T-helper 1 cell treated with Interleukin-12 subunit alpha and Interleukin-12 subunit beta and Interleukin-4 antibody, amounts not matched to agents 30 μg/mL and 1 μg/mL, for 36 hours (primary cell): ENCODE measurements around the gene CD47.

Experiments used
- H3K27ac Mint-ChIP-seq: one replicate; pipeline ENCODE4 v1.8.0; 2021; ENCODE audit warnings: mild to moderate bottlenecking, mixed read lengths
- H3K27me3 Mint-ChIP-seq: one replicate; pipeline ENCODE4 v1.8.0; 2021; ENCODE audit warnings: low read depth, mixed read lengths
- H3K36me3 Mint-ChIP-seq: one replicate; pipeline ENCODE4 v1.8.0; 2021; ENCODE audit warnings: low read depth, mixed read lengths
- H3K4me1 Mint-ChIP-seq: one replicate; pipeline ENCODE4 v1.8.0; 2021; ENCODE audit warnings: low read depth, mixed read lengths
- H3K4me3 Mint-ChIP-seq: one replicate; pipeline ENCODE4 v1.8.0; 2021; ENCODE audit warnings: mild to moderate bottlenecking, moderate library complexity, mixed read lengths
- H3K9me3 Mint-ChIP-seq: one replicate; pipeline ENCODE4 v1.8.0; 2021; ENCODE audit warnings: mixed read lengths

CD47 gene

GRCh38 chr3:108124337-108125152 is 33.7 kb upstream of the CD47 start:
- peaks cover 11% of the 10 kb centered on the region for H3K9me3 Mint-ChIP-seq
- peaks cover 3% of the 10 kb centered on the region for H3K27me3 Mint-ChIP-seq
- peaks cover 51% of the 10 kb centered on the region for H3K4me1 Mint-ChIP-seq
- H3K27ac Mint-ChIP-seq: peak overlapping the region; percentile 100
- peak overlapping the region; percentile 90 for H3K4me3 Mint-ChIP-seq
- peaks cover 25% of the 10 kb centered on the region for H3K36me3 Mint-ChIP-seq

GRCh38 chr3:108123326-108123725 is 32.5 kb upstream of the CD47 start:
- peak overlapping the region; percentile 60 for H3K27ac Mint-ChIP-seq
- H3K36me3 Mint-ChIP-seq: peaks cover 15% of the 10 kb centered on the region
- peaks cover 11% of the 10 kb centered on the region for H3K9me3 Mint-ChIP-seq
- H3K4me1 Mint-ChIP-seq: peaks cover 49% of the 10 kb centered on the region
- no peak overlapping the region for H3K4me3 Mint-ChIP-seq
- H3K27me3 Mint-ChIP-seq: peaks cover 3% of the 10 kb centered on the region

- H3K9me3 Mint-ChIP-seq: peaks cover 5% of the 10 kb centered on the region
- peaks cover 8% of the 10 kb centered on the region for H3K36me3 Mint-ChIP-seq
- no peak overlapping the region for H3K27ac Mint-ChIP-seq
- peaks cover 3% of the 10 kb centered on the region for H3K27me3 Mint-ChIP-seq
- H3K4me1 Mint-ChIP-seq: peaks cover 50% of the 10 kb centered on the region
- H3K4me3 Mint-ChIP-seq: no peak overlapping the region
Observed at GRCh38 chr3:108122276-108122675, 31.4 kb upstream of the CD47 start.

DNA sequence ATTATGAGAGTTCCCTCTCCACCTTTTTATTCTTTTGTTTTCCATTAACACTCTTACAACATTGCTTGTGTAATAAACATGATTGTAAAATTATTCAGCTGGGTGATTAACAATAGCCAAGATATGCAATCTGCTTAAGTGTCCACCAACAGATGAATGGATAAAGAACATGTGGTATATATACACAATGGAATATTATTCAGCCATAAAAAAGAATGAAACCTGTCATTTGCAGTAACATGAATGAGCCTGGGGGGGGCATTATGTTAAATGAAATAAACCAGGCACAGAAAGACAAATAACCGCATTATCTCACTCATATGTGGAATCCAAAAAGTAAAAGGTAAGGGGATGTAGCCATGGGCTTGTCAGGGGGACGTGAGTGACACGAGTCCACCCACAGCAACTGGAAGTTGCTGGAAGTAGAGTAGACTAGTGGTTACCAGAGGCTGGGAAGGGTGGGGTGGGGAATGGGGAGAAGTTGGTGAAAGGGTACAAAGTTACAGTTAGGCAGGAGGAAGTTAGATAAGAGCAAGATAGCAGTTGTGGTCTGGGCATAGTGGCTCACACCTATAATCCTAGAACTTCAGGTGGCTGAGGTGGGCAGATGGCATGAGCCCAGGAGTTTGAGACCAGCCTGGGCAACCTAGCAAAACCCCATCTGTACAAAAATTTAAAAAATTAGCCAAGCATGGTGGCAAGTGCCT is 28.7 kb upstream of the CD47 start:
- no peak overlapping the region for H3K27ac Mint-ChIP-seq
- H3K4me3 Mint-ChIP-seq: no peak overlapping the region
- peaks cover 4% of the 10 kb centered on the region for H3K9me3 Mint-ChIP-seq
- peaks cover 15% of the 10 kb centered on the region for H3K27me3 Mint-ChIP-seq
- H3K4me1 Mint-ChIP-seq: peaks cover 33% of the 10 kb centered on the region
- H3K36me3 Mint-ChIP-seq: no peaks in the 10 kb centered on the region

DNA sequence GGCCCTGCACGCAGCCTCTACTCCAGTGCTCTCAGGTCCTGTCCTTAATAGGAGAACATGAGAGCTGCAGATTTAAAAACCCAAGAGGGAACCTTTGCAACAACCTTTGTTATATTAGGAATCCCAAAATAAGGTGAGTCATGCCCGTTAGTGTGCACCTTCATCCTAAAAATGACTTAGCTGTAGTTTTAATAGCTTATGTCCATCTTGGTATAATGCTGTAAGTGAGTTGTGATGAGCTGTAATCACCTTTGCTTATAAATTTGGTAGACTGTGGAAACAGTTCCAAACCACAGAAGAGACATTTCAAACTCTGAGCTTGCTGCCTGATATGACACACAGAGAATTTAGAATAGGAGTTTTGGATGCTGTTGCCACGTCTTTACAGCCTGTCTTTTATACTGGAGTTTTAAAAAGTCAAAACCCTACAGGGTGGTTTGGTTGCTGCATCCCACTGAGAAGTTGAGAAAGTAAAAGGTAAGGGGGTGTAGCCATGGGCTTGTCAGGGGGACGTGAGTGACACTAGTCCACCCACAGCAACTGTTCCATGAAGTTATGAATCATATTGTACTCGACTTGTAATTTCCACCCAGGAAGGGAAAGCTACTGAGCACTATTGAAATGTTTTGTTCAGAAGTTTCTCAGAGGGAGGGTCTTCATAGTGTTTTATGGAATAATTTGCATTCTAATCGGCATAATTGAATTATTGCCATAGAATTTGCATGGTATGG is 27.4 kb upstream of the CD47 start:
- Mint-ChIP-seq H3K36me3 (no peaks in the 10 kb centered on the region), H3K27me3 (peaks cover 23% of the 10 kb centered on the region), H3K27ac (no peak overlapping the region), H3K4me3 (no peak overlapping the region), H3K9me3 (peaks cover 4% of the 10 kb centered on the region), H3K4me1 (peaks cover 20% of the 10 kb centered on the region)

- no peak overlapping the region for H3K4me3 Mint-ChIP-seq
- peaks cover 4% of the 10 kb centered on the region for H3K9me3 Mint-ChIP-seq
- H3K27ac Mint-ChIP-seq: no peak overlapping the region
- H3K27me3 Mint-ChIP-seq: peaks cover 25% of the 10 kb centered on the region
- H3K4me1 Mint-ChIP-seq: peaks cover 19% of the 10 kb centered on the region
- H3K36me3 Mint-ChIP-seq: no peaks in the 10 kb centered on the region
Observed at GRCh38 chr3:108117241-108117775, 26.5 kb upstream of the CD47 start.

- H3K4me1 Mint-ChIP-seq: peaks cover 13% of the 10 kb centered on the region
- peaks cover 4% of the 10 kb centered on the region for H3K9me3 Mint-ChIP-seq
- H3K27me3 Mint-ChIP-seq: peaks cover 31% of the 10 kb centered on the region
- H3K36me3 Mint-ChIP-seq: no peaks in the 10 kb centered on the region
- H3K4me3 Mint-ChIP-seq: no peak overlapping the region
- H3K27ac Mint-ChIP-seq: no peak overlapping the region
Observed at GRCh38 chr3:108114423-108115065, 23.7 kb upstream of the CD47 start.

DNA sequence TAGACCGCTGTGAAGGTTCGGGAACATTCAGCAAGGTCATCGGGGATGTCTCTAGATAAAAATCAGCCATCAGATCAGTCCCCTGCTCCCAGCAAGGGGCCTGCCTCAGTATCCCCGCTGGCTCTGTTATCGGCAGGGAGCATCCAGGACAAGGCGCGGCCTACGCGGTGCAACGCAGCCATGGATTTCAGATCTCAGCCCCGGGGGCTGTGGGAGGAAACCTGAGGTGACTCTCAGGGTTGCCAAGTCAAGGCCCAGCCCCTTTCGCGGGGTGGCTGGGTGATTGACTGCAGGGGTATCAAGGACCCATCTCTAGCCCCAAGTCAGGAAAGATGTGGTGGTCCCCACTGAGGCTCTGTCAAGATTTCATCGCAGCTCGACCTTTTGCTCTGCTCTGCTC is 23.1 kb upstream of the CD47 start:
- Mint-ChIP-seq H3K36me3 (no peaks in the 10 kb centered on the region), H3K27ac (no peak overlapping the region), H3K4me1 (peaks cover 11% of the 10 kb centered on the region), H3K27me3 (peaks cover 31% of the 10 kb centered on the region), H3K4me3 (no peak overlapping the region), H3K9me3 (peaks cover 3% of the 10 kb centered on the region)

DNA sequence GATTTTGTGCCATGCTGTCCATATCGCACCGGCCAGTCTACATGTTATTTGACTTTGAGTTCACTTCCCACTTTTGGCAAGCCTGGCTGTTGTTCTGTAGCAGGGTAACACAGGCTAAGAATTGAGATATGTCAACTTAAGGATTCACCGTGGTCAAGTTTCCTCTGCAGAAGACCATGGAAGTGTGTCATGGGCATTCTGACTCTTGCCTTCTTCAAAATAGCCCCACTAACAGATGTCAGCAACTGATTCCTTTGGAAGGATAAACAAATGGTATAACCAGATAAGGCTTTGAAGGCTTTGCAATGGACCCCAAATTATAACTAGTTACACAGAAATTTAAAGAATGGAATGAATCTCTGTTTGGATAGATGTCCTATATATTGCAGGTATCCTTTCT is 20.1 kb upstream of the CD47 start:
- H3K27ac Mint-ChIP-seq: no peak overlapping the region
- H3K9me3 Mint-ChIP-seq: no peaks in the 10 kb centered on the region
- H3K4me1 Mint-ChIP-seq: no peaks in the 10 kb centered on the region
- peaks cover 38% of the 10 kb centered on the region for H3K27me3 Mint-ChIP-seq
- H3K4me3 Mint-ChIP-seq: no peak overlapping the region
- no peaks in the 10 kb centered on the region for H3K36me3 Mint-ChIP-seq

DNA sequence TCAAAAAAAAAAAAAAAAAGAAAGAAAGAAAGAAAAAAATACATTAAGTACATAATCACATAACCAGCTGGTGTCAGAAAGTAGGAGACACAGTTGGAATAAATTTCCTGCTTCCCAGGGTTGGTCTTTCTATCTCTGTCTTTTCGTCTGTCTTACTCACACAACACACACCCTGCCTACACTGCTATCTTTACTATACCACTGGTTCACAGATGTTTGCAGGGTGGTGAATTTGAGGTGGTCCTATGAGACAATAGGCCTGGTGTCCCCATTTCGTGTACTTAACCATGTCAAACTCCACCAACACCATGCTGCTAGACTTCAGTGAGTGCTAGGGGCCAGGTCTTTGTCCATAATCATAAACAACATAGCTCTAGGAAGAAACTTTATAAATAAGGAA is 17.6 kb upstream of the CD47 start:
- H3K4me3 Mint-ChIP-seq: no peak overlapping the region
- peaks cover 1% of the 10 kb centered on the region for H3K36me3 Mint-ChIP-seq
- H3K27me3 Mint-ChIP-seq: peaks cover 37% of the 10 kb centered on the region
- H3K27ac Mint-ChIP-seq: no peak overlapping the region
- H3K4me1 Mint-ChIP-seq: peaks cover 2% of the 10 kb centered on the region
- no peaks in the 10 kb centered on the region for H3K9me3 Mint-ChIP-seq

- H3K27me3 Mint-ChIP-seq: peaks cover 46% of the 10 kb centered on the region
- H3K27ac Mint-ChIP-seq: no peak overlapping the region
- H3K4me1 Mint-ChIP-seq: peaks cover 5% of the 10 kb centered on the region
- no peak overlapping the region for H3K4me3 Mint-ChIP-seq
- H3K9me3 Mint-ChIP-seq: no peaks in the 10 kb centered on the region
- peaks cover 3% of the 10 kb centered on the region for H3K36me3 Mint-ChIP-seq
Observed at GRCh38 chr3:108106449-108106848, 15.6 kb upstream of the CD47 start.

DNA sequence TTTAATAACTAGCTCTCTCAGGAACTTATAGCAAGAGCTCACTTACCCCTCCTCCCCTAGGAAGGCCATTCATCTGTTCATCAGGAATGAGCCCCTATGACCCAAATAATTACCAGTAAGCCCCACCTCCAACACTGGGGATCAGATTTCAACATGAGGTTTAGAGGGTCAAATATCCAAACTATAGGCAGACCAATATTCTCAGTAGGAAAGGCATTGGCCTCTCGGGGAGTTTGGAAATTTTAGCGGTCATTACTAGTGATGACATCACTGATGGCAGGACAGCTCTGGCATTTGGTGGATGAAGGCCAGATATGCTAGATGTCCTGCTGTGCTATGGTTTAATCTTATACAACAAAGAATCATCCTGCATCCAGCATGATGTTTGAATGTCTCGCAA is 15.2 kb upstream of the CD47 start:
- H3K27ac Mint-ChIP-seq: no peak overlapping the region
- no peak overlapping the region for H3K4me3 Mint-ChIP-seq
- peaks cover 46% of the 10 kb centered on the region for H3K27me3 Mint-ChIP-seq
- H3K4me1 Mint-ChIP-seq: peaks cover 10% of the 10 kb centered on the region
- peaks cover 3% of the 10 kb centered on the region for H3K36me3 Mint-ChIP-seq
- H3K9me3 Mint-ChIP-seq: no peaks in the 10 kb centered on the region

DNA sequence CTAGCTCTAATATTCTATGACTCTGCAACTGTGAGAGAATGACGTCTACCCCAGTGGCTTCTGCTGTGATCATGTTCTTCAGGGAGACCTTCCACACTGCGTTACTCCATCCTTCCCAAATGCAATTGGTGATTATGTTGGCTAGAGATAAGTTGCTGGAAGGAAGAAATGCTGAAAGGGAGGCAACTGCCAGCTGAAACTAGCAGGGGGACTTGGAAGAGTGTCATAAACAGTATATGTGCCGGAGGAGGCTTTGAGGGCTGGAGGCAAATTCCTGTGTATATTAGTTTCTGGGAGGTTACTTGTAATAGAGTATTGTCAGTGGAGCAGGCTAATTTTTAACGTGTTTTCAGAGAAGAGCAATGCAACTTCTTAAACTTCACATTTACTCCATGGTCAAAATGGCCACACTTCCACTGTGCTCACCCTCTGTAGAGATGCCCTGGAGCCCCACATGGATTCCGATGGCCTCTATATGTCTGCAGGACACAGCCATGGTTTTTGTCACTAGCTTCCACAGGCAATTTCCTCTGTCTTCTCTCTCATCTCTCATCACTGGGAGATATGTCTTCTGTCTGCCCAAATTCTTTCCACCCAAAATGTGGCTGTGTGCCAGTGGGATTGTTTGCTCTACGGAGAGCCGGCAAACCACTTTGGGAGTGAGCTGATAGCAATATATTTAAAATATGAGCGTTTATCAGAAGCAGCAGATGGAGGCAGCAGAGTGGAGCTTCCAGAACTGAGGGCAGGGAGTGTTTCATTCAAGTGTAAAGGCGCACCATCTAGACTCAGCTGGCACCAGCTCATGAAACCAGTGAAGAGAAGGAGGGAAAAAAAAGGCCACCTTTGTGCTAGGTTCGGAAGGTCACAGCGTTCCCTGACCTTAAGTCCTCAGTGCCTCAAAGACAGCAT is 13.3 kb upstream of the CD47 start:
- Mint-ChIP-seq H3K27me3 (peaks cover 36% of the 10 kb centered on the region), H3K9me3 (no peaks in the 10 kb centered on the region), H3K4me1 (peaks cover 27% of the 10 kb centered on the region), H3K36me3 (peaks cover 3% of the 10 kb centered on the region), H3K4me3 (no peak overlapping the region), H3K27ac (no peak overlapping the region)
